ENCODE results near the gene ZFP90.

ZFP90 gene

GRCh38 chr16:68590201-68590994 lies 51.3 kb downstream of the ZFP90 start:
- TF ChIP-seq YY1 (IDR thresholded peaks at IDR 0.05; ENCODE audit: insufficient read depth, insufficient read length) = no peak
- no peak for TF ChIP-seq ZNF274 (IDR thresholded peaks at IDR 0.05; ENCODE audit: low read depth, low read length)
- no peak for TF ChIP-seq SUZ12 (IDR thresholded peaks at IDR 0.05; ENCODE audit: extremely low read depth, insufficient read depth, insufficient read length)
- Histone ChIP-seq H3K9me3 (ENCODE audit: insufficient read depth, low read length) (peaks cover 30% of the 10 kb centered on the region), H3K36me3 (ENCODE audit: insufficient read depth, insufficient read length, low read length) (no peaks in the 10 kb centered on the region), H3K27me3 (ENCODE audit: insufficient read depth, insufficient read length) (no peaks in the 10 kb centered on the region), H3K4me1 (ENCODE audit: insufficient read depth, insufficient read length) (no peaks in the 10 kb centered on the region), H3K4me3 (ENCODE audit: insufficient read length, low read depth) (no peak overlapping the region), H3K9ac (ENCODE audit: insufficient read length, low read depth) (no peak overlapping the region)
- peak; percentile 71 for DNase-seq (ENCODE audit: low read depth, low spot score)

- Histone ChIP-seq H3K4me3 (ENCODE audit: insufficient read length, low read depth) (no peak overlapping the region), H3K9me3 (ENCODE audit: insufficient read depth, low read length) (peaks cover 30% of the 10 kb centered on the region), H3K27me3 (ENCODE audit: insufficient read depth, insufficient read length) (no peaks in the 10 kb centered on the region), H3K9ac (ENCODE audit: insufficient read length, low read depth) (no peak overlapping the region), H3K4me1 (ENCODE audit: insufficient read depth, insufficient read length) (no peaks in the 10 kb centered on the region), H3K36me3 (ENCODE audit: insufficient read depth, insufficient read length, low read length) (no peaks in the 10 kb centered on the region)
- no peak for DNase-seq (ENCODE audit: low read depth, low spot score)
- no peak for TF ChIP-seq SUZ12 (IDR thresholded peaks at IDR 0.05; ENCODE audit: extremely low read depth, insufficient read depth, insufficient read length)
- TF ChIP-seq YY1 (IDR thresholded peaks at IDR 0.05; ENCODE audit: insufficient read depth, insufficient read length) = no peak
- TF ChIP-seq ZNF274 (IDR thresholded peaks at IDR 0.05; ENCODE audit: low read depth, low read length) = no peak
Observed at GRCh38 chr16:68592466-68593337, 53.6 kb downstream of the ZFP90 start.

GRCh38 chr16:68596266-68596665 lies 57.2 kb downstream of the ZFP90 start:
- peaks cover 17% of the 10 kb centered on the region for H3K9me3 ChIP-seq (ENCODE audit: insufficient read depth, low read length)
- no peak for DNase-seq (ENCODE audit: low read depth, low spot score)
- H3K4me3 ChIP-seq (ENCODE audit: insufficient read length, low read depth) = no peak overlapping the region
- TF ChIP-seq YY1 (IDR thresholded peaks at IDR 0.05; ENCODE audit: insufficient read depth, insufficient read length) (no peak), SUZ12 (IDR thresholded peaks at IDR 0.05; ENCODE audit: extremely low read depth, insufficient read depth, insufficient read length) (no peak), ZNF274 (IDR thresholded peaks at IDR 0.05; ENCODE audit: low read depth, low read length) (no peak)
- H3K27me3 ChIP-seq (ENCODE audit: insufficient read depth, insufficient read length) = no peaks in the 10 kb centered on the region
- no peaks in the 10 kb centered on the region for H3K36me3 ChIP-seq (ENCODE audit: insufficient read depth, insufficient read length, low read length)
- no peak overlapping the region for H3K9ac ChIP-seq (ENCODE audit: insufficient read length, low read depth)
- no peaks in the 10 kb centered on the region for H3K4me1 ChIP-seq (ENCODE audit: insufficient read depth, insufficient read length)

- H3K9ac ChIP-seq (ENCODE audit: insufficient read length, low read depth) = no peak overlapping the region
- no peaks in the 10 kb centered on the region for H3K36me3 ChIP-seq (ENCODE audit: insufficient read depth, insufficient read length, low read length)
- TF ChIP-seq YY1 (IDR thresholded peaks at IDR 0.05; ENCODE audit: insufficient read depth, insufficient read length) (no peak), ZNF274 (IDR thresholded peaks at IDR 0.05; ENCODE audit: low read depth, low read length) (no peak), SUZ12 (IDR thresholded peaks at IDR 0.05; ENCODE audit: extremely low read depth, insufficient read depth, insufficient read length) (no peak)
- peak; percentile 55 for DNase-seq (ENCODE audit: low read depth, low spot score)
- no peaks in the 10 kb centered on the region for H3K9me3 ChIP-seq (ENCODE audit: insufficient read depth, low read length)
- no peaks in the 10 kb centered on the region for H3K27me3 ChIP-seq (ENCODE audit: insufficient read depth, insufficient read length)
- H3K4me3 ChIP-seq (ENCODE audit: insufficient read length, low read depth) = no peak overlapping the region
- H3K4me1 ChIP-seq (ENCODE audit: insufficient read depth, insufficient read length) = no peaks in the 10 kb centered on the region
Observed at GRCh38 chr16:68599586-68599985, 60.5 kb downstream of the ZFP90 start.

- no peaks in the 10 kb centered on the region for H3K36me3 ChIP-seq (ENCODE audit: insufficient read depth, insufficient read length, low read length)
- DNase-seq (ENCODE audit: low read depth, low spot score) = no peak
- no peaks in the 10 kb centered on the region for H3K4me1 ChIP-seq (ENCODE audit: insufficient read depth, insufficient read length)
- no peak overlapping the region for H3K4me3 ChIP-seq (ENCODE audit: insufficient read length, low read depth)
- H3K9me3 ChIP-seq (ENCODE audit: insufficient read depth, low read length) = no peaks in the 10 kb centered on the region
- TF ChIP-seq YY1 (IDR thresholded peaks at IDR 0.05; ENCODE audit: insufficient read depth, insufficient read length) (no peak), SUZ12 (IDR thresholded peaks at IDR 0.05; ENCODE audit: extremely low read depth, insufficient read depth, insufficient read length) (no peak), ZNF274 (IDR thresholded peaks at IDR 0.05; ENCODE audit: low read depth, low read length) (no peak)
- no peaks in the 10 kb centered on the region for H3K27me3 ChIP-seq (ENCODE audit: insufficient read depth, insufficient read length)
- no peak overlapping the region for H3K9ac ChIP-seq (ENCODE audit: insufficient read length, low read depth)
Observed at GRCh38 chr16:68605746-68606145, 66.7 kb downstream of the ZFP90 start.

GRCh38 chr16:68607443-68607842 lies 68.4 kb downstream of the ZFP90 start:
- no peaks in the 10 kb centered on the region for H3K27me3 ChIP-seq (ENCODE audit: insufficient read depth, insufficient read length)
- no peak overlapping the region for H3K9ac ChIP-seq (ENCODE audit: insufficient read length, low read depth)
- no peaks in the 10 kb centered on the region for H3K36me3 ChIP-seq (ENCODE audit: insufficient read depth, insufficient read length, low read length)
- no peak for DNase-seq (ENCODE audit: low read depth, low spot score)
- TF ChIP-seq ZNF274 (IDR thresholded peaks at IDR 0.05; ENCODE audit: low read depth, low read length) (no peak), SUZ12 (IDR thresholded peaks at IDR 0.05; ENCODE audit: extremely low read depth, insufficient read depth, insufficient read length) (no peak), YY1 (IDR thresholded peaks at IDR 0.05; ENCODE audit: insufficient read depth, insufficient read length) (no peak)
- no peaks in the 10 kb centered on the region for H3K4me1 ChIP-seq (ENCODE audit: insufficient read depth, insufficient read length)
- H3K4me3 ChIP-seq (ENCODE audit: insufficient read length, low read depth) = no peak overlapping the region
- H3K9me3 ChIP-seq (ENCODE audit: insufficient read depth, low read length) = no peaks in the 10 kb centered on the region

- Histone ChIP-seq H3K9ac (ENCODE audit: insufficient read length, low read depth) (no peak overlapping the region), H3K27me3 (ENCODE audit: insufficient read depth, insufficient read length) (no peaks in the 10 kb centered on the region), H3K4me3 (ENCODE audit: insufficient read length, low read depth) (no peak overlapping the region), H3K4me1 (ENCODE audit: insufficient read depth, insufficient read length) (no peaks in the 10 kb centered on the region), H3K36me3 (ENCODE audit: insufficient read depth, insufficient read length, low read length) (no peaks in the 10 kb centered on the region), H3K9me3 (ENCODE audit: insufficient read depth, low read length) (peaks cover 7% of the 10 kb centered on the region)
- no peak for TF ChIP-seq SUZ12 (IDR thresholded peaks at IDR 0.05; ENCODE audit: extremely low read depth, insufficient read depth, insufficient read length)
- DNase-seq (ENCODE audit: low read depth, low spot score) = no peak
Observed at GRCh38 chr16:68608330-68608729, 69.2 kb downstream of the ZFP90 start.

Measured in NT2/D1 (cell line).